ENCODE results near the gene SYNE2.

- TF ChIP-seq, protein P1, sequence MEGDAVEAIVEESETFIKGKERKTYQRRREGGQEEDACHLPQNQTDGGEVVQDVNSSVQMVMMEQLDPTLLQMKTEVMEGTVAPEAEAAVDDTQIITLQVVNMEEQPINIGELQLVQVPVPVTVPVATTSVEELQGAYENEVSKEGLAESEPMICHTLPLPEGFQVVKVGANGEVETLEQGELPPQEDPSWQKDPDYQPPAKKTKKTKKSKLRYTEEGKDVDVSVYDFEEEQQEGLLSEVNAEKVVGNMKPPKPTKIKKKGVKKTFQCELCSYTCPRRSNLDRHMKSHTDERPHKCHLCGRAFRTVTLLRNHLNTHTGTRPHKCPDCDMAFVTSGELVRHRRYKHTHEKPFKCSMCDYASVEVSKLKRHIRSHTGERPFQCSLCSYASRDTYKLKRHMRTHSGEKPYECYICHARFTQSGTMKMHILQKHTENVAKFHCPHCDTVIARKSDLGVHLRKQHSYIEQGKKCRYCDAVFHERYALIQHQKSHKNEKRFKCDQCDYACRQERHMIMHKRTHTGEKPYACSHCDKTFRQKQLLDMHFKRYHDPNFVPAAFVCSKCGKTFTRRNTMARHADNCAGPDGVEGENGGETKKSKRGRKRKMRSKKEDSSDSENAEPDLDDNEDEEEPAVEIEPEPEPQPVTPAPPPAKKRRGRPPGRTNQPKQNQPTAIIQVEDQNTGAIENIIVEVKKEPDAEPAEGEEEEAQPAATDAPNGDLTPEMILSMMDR (IDR thresholded peaks at IDR 0.05): no peak
- TF ChIP-seq STAT6 (CRISPR knock-in tag; conservative IDR thresholded peaks at IDR 0.05; ENCODE audit: low read depth): no peak
- TF ChIP-seq, protein P2, sequence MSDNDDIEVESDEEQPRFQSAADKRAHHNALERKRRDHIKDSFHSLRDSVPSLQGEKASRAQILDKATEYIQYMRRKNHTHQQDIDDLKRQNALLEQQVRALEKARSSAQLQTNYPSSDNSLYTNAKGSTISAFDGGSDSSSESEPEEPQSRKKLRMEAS (CRISPR knock-in tag; IDR thresholded peaks at IDR 0.05): no peak
- TF ChIP-seq TCF7 (CRISPR knock-in tag; IDR thresholded peaks at IDR 0.05; ENCODE audit: low read depth): no peak
- no peak for TF ChIP-seq OVOL2 (CRISPR knock-in tag; IDR thresholded peaks at IDR 0.05; ENCODE audit: borderline replicate concordance)
- no peak for TF ChIP-seq KAT7 (CRISPR knock-in tag; IDR thresholded peaks at IDR 0.05; ENCODE audit: borderline replicate concordance)
Measured at GRCh38 chr14:63941023-63941422, 88.2 kb downstream of the SYNE2 start.
